Fibroblast of skin of right biceps (primary cell): ENCODE results near the gene NFIA.
A peak's percentile ranks its signal among the peaks of the same experiment; 100 is the strongest.
"Not testable (repeated sequence)": the region's sequence is repeated elsewhere in the genome, so short reads cannot be mapped to it uniquely, and the experiment has no call there.

ENCODE experiments used
- DNase-seq: peaks from one replicate; pipeline ENCODE4 v3.0.0-alpha.2; 2013

The NFIA gene

GRCh38 chr1:61061601-61062000, 20.8 kb upstream of the NFIA start:
- DNase-seq = not testable (repeated sequence)

DNA sequence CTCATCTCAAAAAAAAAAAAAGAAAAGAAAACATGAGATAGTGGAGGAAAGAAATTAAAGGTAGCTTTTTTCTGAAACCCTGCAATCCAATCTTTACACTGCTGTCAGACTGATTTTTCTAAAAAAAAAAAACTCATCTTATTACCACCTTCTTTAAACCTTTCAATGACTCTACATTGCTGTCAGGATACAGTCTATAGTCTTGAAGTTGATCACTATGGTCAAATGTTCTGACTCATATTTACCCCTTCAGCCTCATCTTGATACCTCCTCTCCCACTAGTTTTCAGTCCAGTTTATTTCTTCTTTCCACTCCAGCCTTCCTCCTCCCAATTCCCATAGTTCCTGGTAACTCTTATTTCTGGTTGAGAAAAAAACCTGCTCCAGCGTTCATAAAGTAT, 17.7 kb upstream of the NFIA start:
- no peak for DNase-seq

- no peak for DNase-seq
Observed at GRCh38 chr1:61067446-61068019, 14.8 kb upstream of the NFIA start.

GRCh38 chr1:61070054-61070453, 12.3 kb upstream of the NFIA start:
- DNase-seq = no peak

DNA sequence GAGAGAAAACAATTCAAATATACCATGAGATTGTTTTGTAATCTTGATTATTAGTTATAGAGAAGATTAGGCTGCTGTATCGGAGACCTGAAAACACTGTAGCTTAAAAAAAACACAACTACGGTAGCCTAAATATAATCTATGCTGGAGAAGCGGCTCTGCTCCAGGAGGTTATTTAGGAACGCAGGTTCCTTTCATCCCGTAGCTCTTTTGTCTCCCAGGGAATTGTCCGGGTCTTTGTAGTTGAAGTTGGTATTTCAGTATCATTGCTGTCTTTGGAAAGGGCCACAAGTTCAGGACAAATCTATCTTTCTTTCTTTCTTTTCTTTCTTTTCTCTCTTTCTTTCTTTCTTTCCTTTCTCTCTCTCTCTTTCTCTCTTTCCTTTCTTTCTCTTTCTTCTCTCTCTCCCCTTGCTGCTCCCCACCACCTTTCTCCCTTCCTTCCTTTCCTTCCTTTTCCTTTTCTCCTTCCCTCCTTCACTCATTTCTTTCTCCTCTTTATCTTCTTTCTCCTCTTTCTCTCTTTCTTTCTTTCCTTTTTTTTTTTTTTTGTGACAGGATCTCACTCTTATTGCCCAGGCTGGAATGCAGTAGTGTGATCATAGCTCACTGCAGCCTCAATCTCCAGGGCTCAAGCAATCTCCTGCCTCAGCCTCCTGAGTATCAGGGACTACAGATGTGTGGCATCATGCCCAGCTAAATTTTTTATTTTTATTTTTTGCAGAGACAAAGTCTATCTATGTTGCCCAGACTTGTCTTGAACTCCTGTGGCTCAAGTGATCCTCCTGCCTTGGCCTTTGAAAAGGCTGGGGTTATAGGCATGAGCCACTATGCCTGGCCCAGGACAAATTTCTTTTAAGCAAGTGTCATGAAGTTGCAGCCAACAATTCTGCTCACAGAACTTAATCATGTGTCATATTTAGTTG, 10.9 kb upstream of the NFIA start:
- no peak for DNase-seq

GRCh38 chr1:61073871-61074270, 8.5 kb upstream of the NFIA start:
- no peak for DNase-seq

DNA sequence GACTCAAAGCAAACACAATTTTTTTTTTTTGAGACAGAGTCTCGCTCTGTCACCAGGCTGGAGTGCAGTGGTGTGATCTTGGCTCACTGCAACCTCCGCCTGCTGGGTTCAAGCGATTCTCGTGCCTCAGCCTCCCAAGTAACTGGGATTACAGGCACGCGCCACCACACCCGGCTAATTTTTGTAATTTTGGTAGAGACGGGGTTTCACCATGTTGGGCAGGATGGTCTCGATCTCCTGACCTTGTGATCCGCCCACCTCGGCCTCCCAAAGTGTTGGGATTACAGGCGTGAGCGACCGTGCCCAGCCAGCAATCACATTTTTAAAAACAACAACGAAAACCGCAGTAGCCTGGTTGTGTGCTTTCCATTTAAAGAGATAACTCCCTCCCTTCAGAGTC, 6.5 kb upstream of the NFIA start:
- DNase-seq = not testable (repeated sequence)

GRCh38 chr1:61076728-61077675, 5.4 kb upstream of the NFIA start:
- DNase-seq = peak; percentile 87

GRCh38 chr1:61077676-61078541, 4.5 kb upstream of the NFIA start:
- peak; percentile 100 for DNase-seq

DNA sequence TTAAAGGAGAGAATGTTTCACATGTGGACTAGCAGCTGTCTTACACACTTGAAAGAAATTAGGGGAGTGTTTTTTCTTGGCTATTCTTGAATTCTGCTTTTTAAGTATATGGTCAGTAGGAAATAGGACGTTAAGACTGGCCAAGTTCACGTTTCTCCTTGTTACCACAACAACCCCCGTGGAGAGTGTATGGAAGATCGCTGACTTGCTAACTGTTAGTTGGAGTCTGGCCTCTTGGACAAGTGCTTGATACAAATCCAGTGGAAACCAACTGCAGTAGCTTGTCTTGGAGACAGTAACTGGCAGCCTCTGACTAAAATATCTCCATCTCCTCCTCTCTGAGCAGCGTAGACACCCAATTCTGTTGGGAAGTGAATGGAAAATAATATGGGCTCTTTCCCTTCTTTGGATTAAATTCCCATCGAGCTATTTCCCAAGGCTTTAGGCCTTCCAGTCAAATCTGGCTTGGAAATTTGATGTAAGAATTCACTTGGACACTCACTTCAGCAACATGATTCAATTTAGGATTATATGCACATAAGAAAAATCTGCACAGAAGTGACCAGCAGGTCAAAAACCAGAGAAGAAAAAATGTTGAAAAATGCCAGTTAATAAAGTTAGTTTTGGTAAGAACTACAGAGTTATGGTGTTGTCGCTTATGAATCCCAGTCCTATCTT, 3.6 kb upstream of the NFIA start:
- DNase-seq = no peak

DNA sequence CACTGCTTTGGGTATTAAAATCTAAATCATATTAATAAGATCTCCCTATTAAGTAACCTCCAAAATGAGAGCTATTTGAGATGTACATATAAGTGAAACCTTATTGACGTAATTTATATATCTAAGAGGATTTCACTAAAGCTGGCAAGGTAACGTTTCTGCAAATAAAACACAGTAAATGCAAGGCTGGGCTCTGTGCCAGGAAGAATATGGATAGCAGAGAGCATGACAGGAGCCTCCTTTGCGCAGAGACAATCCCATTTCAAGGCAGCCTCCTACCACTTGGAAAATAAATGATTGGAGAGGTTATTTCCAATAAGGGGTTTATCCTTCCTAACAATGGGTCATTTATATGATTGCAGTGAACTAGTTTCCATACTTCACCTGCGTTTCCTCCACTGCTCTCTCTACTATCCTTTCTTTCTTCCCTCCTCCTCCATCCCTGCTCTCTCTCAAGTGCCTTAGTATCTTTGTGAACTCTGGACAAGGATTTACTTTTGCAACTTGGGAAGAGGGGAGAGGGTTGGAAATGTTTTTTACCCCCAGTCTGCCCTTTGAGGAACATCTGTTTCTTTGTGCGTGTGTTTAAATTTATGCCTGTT, 3.0 kb upstream of the NFIA start:
- DNase-seq = peak; percentile 40

DNA sequence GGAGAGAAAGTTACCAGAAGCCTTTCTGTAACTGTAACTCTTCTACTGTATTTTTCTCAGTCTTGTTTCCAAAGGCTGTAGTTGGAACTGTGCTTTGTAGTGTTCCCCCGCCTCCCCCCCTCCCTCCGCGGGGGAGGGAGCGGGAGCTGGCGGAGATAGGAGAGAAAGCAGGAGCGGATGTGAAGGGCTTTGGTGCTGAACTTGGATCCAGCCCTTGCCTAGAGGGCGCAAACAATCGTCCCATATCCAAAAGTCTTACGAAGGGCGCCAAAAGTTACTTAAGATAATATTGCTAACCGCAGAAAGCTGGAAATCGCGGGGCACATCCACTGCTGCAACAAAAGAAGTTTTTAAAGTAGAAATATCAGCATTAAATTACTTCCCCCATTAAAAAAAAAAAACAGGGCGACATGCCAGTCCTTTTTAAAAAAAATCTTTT, 2.4 kb upstream of the NFIA start:
- DNase-seq = peak; percentile 87

DNA sequence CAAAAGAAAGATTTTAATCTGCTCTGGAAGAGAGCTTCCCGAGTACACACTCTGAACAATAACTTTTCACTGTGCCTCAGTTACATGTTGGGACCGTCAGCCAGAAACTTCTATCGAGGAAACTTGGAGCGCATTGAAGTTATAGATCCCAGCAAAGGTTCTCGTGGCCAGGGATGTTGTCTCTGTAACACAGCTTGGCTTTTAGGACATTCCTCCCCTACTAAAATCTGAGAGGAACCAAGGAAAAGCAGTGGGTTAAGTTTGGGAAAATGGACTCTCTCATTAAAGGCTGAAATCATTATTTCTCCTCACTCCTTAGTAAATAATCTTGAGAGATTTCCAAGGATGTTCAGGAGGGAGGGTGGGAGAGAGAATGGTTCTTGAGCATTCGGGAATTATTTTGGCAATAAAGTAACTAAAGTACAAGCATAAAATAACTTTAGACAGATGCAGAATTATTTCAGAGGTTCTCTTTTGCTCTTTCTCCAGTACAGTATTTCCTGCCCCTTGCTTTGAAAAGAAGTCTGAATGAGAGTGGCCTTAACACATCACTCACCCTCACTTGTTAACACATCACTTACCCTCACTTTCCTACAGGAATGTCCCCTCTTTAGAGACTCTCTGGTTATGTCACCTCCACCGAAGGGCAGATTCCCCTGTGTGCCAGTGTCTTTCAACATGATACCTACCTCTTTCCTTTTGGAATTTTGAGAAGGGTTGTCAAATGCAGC, 1.8 kb upstream of the NFIA start:
- DNase-seq = no peak

GRCh38 chr1:61081144-61081685, 1.1 kb upstream of the NFIA start:
- no peak for DNase-seq

- DNase-seq = peak; percentile 66
Observed at GRCh38 chr1:61081686-61082310, 563 bp upstream of the NFIA start.

DNA sequence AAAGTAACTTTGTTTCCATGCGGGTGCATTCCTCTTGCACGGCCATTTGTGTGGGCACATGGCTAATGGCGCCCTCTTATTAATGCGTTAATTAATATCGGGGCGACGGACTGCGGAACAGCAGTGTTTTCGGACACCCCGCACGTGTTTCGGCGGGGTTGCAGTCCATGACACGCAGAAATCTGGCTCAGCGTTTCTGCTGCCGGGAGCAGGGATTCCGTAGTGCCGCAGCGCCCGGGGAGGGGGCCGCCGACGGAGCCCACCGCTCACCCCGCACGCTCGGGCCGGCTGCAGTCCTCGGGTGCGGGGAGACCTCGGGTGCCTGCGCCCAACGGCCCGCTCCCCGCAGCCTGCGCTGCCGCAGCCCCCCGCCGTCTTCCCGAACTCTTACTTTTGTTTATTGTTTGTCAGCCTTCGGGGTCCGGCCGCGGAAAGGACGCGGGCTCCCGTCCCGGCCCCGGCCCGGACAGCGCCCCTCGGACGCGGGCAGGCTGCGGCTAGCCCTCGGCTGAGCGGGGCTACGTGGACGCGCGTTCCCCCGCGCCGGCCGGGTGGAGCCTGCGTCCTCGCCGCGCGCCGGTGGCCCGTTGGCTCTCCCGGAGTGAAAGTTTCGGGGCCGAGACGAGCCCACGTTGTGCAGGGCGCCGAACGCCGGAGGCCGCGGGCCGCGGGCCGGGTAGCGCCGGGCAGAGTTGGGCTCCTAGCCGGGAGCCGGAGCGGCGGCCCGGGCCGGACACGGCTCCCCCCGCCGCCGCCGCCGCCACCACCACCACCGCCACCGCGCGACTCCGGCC, 849 bp downstream of the NFIA start:
- DNase-seq = peak; percentile 35

GRCh38 chr1:61083807-61084440, 1.6 kb downstream of the NFIA start:
- DNase-seq = no peak

- DNase-seq = no peak
Observed at GRCh38 chr1:61084491-61085031, 2.2 kb downstream of the NFIA start.
